Right lobe of liver (tissue), 6 donors: ENCODE data around the gene COPS4. TPM values are rescaled to one million over a fixed set of nuclear protein-coding genes. Genes with fewer than 3 reads are reported as not detected.

Experiments
- ATAC-seq, 4 donors: fragments of 200-7000 bp; cut with Tn5 transposase; one replicate each; pipeline ENCODE4 v1.9.1; 2020; ENCODE audit warnings: mild to moderate bottlenecking in 4 of 4, moderate library complexity in 4 of 4
- DNase-seq, 3 donors: peaks; one replicate each; pipeline ENCODE4 v3.0.0-alpha.2; 2020
- H3K27ac ChIP-seq, 3 donors: fragments of 200-600 bp; one replicate each; pipeline ENCODE4 v1.8.0; 2022
- H3K27me3 ChIP-seq, 2 donors: fragments of 200-600 bp; one replicate each; pipeline ENCODE4 v1.8.0; 2022
- H3K36me3 ChIP-seq, 4 donors: fragments of 200-600 bp; sonication (generic) in 1 of 4; one replicate each; pipeline versions ENCODE4 v1.5.1 to v1.8.0; 2017 to 2022; ENCODE audit warnings: control low read depth in 1 of 4
- H3K4me1 ChIP-seq, 4 donors: fragments of 200-600 bp; sonication (generic) in 1 of 4; one replicate each; pipeline versions ENCODE4 v1.5.1 to v1.8.0; 2017 to 2022; ENCODE audit warnings: control low read depth in 1 of 4
- H3K4me3 ChIP-seq, 3 donors: fragments of 200-600 bp; one replicate each; pipeline ENCODE4 v1.8.0; 2022
- H3K9me3 ChIP-seq, 4 donors: fragments of 200-600 bp; sonication (generic) in 1 of 4; one replicate each; pipeline versions ENCODE4 v1.5.1 to v1.8.0; 2017 to 2022; ENCODE audit warnings: control low read depth in 1 of 4
- CTCF ChIP-seq, 4 donors: fragments of 200-600 bp in 3 of 4; fragments of 450-650 bp in 1 of 4; IDR thresholded peaks; one replicate each; pipeline versions ENCODE4 v1.5.1 to v1.8.0; 2016 to 2022; ENCODE audit warnings: antibody characterized with exemption in 4 of 4, mild to moderate bottlenecking in 2 of 4
- POLR2A ChIP-seq: fragments of 450-650 bp; IDR thresholded peaks from one replicate; pipeline ENCODE4 v1.6.1; 2017; ENCODE audit warnings: antibody characterized with exemption, mild to moderate bottlenecking
- WGBS: methylation state at CpG from one replicate; pipeline ENCODE4 v1.1.6; 2018; ENCODE audit warnings: low coverage, low lambda C conversion rate; ENCODE audit not compliant: insufficient coverage; ENCODE audit errors: missing lambda C conversion rate; 5-methylcytosine and 5-hydroxymethylcytosine counted together
- intact Hi-C, 2 donors: fragments of 100-400 bp; cut with DNase I; formaldehyde crosslinking; loops; one replicate each; pipeline versions ENCODE4 v1.11.2 to v1.14.1; 2022
- total RNA-seq, 6 experiments: library from RNA; depleted of rRNA in 2 of 6; stranded (reverse); fragments of >200 nt in 2 of 6; fragmentation: NEBNext Ultra II Directional in 3 of 6; extraction: Animal tissue kit (Norgen Biotek cat#: 25700) in 3 of 6; gene quantifications; one replicate each; pipeline versions ENCODE4 v1.1.0 to v1.2.4, GENCODE V29; 2016 to 2023
- donor health status: DM: no; HTN: yes; CAD: no.
- donor health status: DM: no; HTN: no; CAD: no.
- donor health status: DM: no; HTN: no; CAD: no.
- donor health status: DM: no; HTN: yes; CAD: no.
- donor health status: DM: no; HTN: yes; CAD: no.

COPS4 gene
- total RNA-seq, 6 experiments from 2014 or later = 11.1 to 18.9 (median 14.7) TPM

GRCh38 chr4:83093060-83093640 lies 58.2 kb downstream of the COPS4 start:
- intact Hi-C loops = no loop called here
- no peaks in the 10 kb centered on the region for H3K4me1 ChIP-seq
- H3K4me3 ChIP-seq = no peak overlapping the region
- H3K36me3 ChIP-seq = no peaks in the 10 kb centered on the region
- no peaks in the 10 kb centered on the region for H3K27me3 ChIP-seq
- TF ChIP-seq CTCF (IDR thresholded peaks at IDR 0.05) = no peak
- no peak for TF ChIP-seq POLR2A
- H3K9me3 ChIP-seq = no peaks in the 10 kb centered on the region
- 75% methylated on average over 6 of the region's 6 CpGs for WGBS
- no peak for DNase-seq
- ATAC-seq = no peak
- H3K27ac ChIP-seq = no peak overlapping the region

GRCh38 chr4:83096397-83096796 lies 61.4 kb downstream of the COPS4 start:
- Histone ChIP-seq H3K36me3 (no peaks in the 10 kb centered on the region), H3K27me3 (no peaks in the 10 kb centered on the region), H3K27ac (no peak overlapping the region), H3K9me3 (no peaks in the 10 kb centered on the region), H3K4me3 (no peak overlapping the region), H3K4me1 (no peaks in the 10 kb centered on the region)
- 56% methylated on average over 2 of the region's 2 CpGs for WGBS
- intact Hi-C loops = no loop called here
- no peak for ATAC-seq
- no peak for DNase-seq
- TF ChIP-seq POLR2A (no peak), CTCF (IDR thresholded peaks at IDR 0.05) (no peak)

- Histone ChIP-seq H3K9me3 (no peaks in the 10 kb centered on the region), H3K4me1 (peaks cover 0 to 7% (median 0%) of the 10 kb centered on the region in 4 donors), H3K4me3 (no peak overlapping the region), H3K36me3 (no peaks in the 10 kb centered on the region), H3K27ac (no peak overlapping the region), H3K27me3 (no peaks in the 10 kb centered on the region)
- no peak for ATAC-seq
- 95% methylated on average over 5 of the region's 7 CpGs for WGBS
- intact Hi-C loops = no loop called here
- DNase-seq = no peak
- TF ChIP-seq POLR2A (no peak), CTCF (IDR thresholded peaks at IDR 0.05) (no peak)
Measured at GRCh38 chr4:83104991-83105390, 70.0 kb downstream of the COPS4 start.

- Histone ChIP-seq H3K4me3 (no peak overlapping the region), H3K27ac (no peak overlapping the region), H3K36me3 (no peaks in the 10 kb centered on the region), H3K27me3 (no peaks in the 10 kb centered on the region), H3K4me1 (peaks cover 0 to 7% (median 0%) of the 10 kb centered on the region in 4 donors), H3K9me3 (no peaks in the 10 kb centered on the region)
- intact Hi-C loops = no loop called here
- no peak for ATAC-seq
- TF ChIP-seq CTCF (IDR thresholded peaks at IDR 0.05) (no peak), POLR2A (no peak)
- no peak for DNase-seq
- 88% methylated on average over 9 of the region's 9 CpGs for WGBS
Measured at GRCh38 chr4:83107631-83108030, 72.6 kb downstream of the COPS4 start.
